ENCODE results near the gene SIGLEC15.

Gene SIGLEC15

DNA sequence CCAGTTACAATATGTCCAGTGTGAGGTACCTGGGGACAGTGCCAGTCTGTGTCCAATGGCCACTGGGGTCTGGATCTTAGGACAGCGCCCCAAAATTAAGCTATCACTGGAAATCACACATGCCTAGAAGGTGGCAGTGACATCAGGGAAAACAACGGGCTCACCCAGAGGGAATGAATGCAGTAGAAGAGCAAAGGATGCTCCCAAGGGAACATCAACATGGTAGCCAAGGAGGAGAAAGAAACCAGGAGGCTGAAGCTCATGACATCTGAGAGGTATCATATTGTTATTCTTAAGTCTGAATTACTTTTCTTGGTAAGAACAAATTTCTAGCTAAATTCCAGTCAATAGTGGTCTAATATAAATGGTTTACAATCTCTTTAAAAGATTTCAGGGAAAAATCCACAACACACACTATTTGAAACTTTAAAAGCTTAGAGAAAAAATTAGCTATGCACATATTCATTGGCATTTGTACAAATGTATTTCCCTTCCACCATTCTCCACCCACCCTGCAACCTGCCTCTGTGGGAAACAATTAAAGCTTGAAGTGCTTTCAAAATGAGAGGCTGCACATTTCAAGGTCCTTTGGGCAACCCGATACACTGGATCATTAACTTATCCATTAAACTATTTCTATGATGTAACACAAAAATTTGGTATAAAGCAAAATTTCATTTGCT, 55.5 kb downstream of the SIGLEC15 start:
- no peak for TF ChIP-seq ZFX (IDR thresholded peaks at IDR 0.05)
- TF ChIP-seq, protein P1, sequence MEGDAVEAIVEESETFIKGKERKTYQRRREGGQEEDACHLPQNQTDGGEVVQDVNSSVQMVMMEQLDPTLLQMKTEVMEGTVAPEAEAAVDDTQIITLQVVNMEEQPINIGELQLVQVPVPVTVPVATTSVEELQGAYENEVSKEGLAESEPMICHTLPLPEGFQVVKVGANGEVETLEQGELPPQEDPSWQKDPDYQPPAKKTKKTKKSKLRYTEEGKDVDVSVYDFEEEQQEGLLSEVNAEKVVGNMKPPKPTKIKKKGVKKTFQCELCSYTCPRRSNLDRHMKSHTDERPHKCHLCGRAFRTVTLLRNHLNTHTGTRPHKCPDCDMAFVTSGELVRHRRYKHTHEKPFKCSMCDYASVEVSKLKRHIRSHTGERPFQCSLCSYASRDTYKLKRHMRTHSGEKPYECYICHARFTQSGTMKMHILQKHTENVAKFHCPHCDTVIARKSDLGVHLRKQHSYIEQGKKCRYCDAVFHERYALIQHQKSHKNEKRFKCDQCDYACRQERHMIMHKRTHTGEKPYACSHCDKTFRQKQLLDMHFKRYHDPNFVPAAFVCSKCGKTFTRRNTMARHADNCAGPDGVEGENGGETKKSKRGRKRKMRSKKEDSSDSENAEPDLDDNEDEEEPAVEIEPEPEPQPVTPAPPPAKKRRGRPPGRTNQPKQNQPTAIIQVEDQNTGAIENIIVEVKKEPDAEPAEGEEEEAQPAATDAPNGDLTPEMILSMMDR (conservative IDR thresholded peaks at IDR 0.05) = no peak
- no peak overlapping the region for H3K27ac ChIP-seq

- TF ChIP-seq ZFX (IDR thresholded peaks at IDR 0.05) = no peak
- TF ChIP-seq, protein P1 (conservative IDR thresholded peaks at IDR 0.05) = no peak
- H3K27ac ChIP-seq = no peak overlapping the region
Measured at GRCh38 chr18:45887585-45887984, 62.1 kb downstream of the SIGLEC15 start.

GRCh38 chr18:45889419-45890064, 64.1 kb downstream of the SIGLEC15 start:
- H3K27ac ChIP-seq = no peak overlapping the region
- TF ChIP-seq ZFX (IDR thresholded peaks at IDR 0.05) = no peak
- TF ChIP-seq, protein P1 (conservative IDR thresholded peaks at IDR 0.05) = no peak

DNA sequence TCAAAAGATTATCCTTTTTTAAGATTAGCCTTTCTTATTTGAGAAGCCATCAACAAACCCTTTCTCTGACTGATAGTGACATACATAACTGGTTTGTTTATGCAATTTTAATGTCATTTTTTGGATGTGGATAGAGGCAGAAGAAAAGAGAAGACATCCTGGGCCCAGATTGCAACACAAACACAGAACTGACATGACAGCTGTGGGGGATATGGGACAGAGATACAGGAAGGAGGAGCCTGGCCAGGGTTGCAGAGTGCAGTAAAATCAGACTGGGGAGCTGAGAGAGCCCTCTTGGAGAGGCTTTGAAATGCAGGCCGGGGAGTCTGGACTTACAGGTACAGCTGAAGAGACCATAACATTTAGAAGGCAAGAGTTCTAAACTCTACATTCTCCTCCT, 65.1 kb downstream of the SIGLEC15 start:
- H3K27ac ChIP-seq = no peak overlapping the region
- TF ChIP-seq, protein P1 (conservative IDR thresholded peaks at IDR 0.05) = no peak
- no peak for TF ChIP-seq ZFX (IDR thresholded peaks at IDR 0.05)

GRCh38 chr18:45891806-45892205, 66.3 kb downstream of the SIGLEC15 start:
- TF ChIP-seq, protein P1 (conservative IDR thresholded peaks at IDR 0.05) = no peak
- TF ChIP-seq ZFX (IDR thresholded peaks at IDR 0.05) = no peak
- H3K27ac ChIP-seq = no peak overlapping the region
